HG03354 (cell line): ENCODE measurements around the gene GSTT2B.
"Not testable (repeated sequence)": the region's sequence is repeated elsewhere in the genome, so short reads cannot be mapped to it uniquely, and the experiment has no call there.

Experiments
- ATAC-seq: cut with Tn5 transposase; IDR thresholded peaks from one replicate; pipeline ENCODE4 v1.9.1; 2021; ENCODE audit warnings: mild to moderate bottlenecking; ENCODE audit not compliant: unreplicated experiment, poor library complexity, severe bottlenecking

Gene GSTT2B, protein sequence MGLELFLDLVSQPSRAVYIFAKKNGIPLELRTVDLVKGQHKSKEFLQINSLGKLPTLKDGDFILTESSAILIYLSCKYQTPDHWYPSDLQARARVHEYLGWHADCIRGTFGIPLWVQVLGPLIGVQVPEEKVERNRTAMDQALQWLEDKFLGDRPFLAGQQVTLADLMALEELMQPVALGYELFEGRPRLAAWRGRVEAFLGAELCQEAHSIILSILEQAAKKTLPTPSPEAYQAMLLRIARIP

GRCh38 chr22:23961084-23961771, at the start of gene GSTT2B:
Gene GSTT2B (minus strand): TSS chr22:23961195. CDS start chr22:23961131, 64 bp downstream.
- not testable (repeated sequence) for ATAC-seq

DNA sequence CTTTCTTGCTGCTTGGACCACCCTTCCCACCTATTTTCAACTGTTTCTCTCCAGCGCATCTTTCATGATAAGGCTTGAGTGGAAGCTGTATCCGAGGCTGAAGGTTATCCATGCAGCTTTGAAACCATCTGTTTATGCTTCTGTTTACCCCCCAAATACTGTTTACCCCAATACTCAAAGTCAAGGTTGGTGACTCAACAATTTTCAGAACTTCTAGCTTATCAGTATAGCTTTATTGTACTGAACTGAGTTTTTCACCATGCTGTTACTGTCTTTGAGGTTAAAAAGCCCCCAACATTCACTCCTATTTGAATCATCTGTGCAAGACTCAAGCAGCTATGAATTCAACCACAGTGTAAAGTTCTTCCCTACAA, 49.0 kb upstream of the GSTT2B start:
- ATAC-seq, result no peak

DNA sequence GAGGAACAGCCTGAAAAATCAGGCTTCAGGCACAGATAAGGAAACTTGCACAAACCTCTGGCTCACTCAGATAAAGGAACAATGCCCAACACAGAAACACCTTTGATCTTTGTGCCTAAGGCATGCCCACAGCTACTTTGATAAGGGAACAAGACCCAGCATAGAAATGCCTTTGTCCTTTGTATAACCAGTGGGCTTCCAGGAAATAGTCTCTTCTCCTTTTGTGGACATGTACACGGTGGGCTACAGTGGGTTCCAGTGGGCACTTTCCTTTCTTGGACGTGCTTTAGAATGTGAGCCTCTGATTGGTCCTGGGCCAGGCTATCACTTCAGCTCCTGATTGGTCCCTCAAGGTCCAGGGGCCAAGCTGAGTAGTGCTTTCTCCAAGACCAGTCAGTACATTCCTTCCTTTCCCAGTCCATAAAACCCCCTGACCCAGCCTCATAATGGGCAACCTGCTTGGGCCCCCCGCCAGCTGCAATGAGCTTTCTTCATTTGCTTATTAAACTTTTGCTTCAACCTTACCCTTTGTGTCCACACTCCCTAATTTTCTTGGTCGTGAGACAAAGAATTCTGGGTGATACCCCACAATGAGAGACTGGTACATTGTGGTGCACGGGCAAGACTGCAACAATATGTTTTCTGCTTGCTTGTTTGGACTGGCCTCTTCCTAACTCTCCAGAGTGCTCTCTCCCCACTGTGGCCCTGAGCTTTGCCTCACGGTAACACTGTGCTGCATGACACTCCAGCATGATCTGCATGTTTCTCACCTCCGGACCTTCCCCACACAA, 48.4 kb upstream of the GSTT2B start:
- ATAC-seq, result no peak

GRCh38 chr22:24008381-24009226, 47.6 kb upstream of the GSTT2B start:
- no peak for ATAC-seq

GRCh38 chr22:24008022-24008283, 47.0 kb upstream of the GSTT2B start:
- no peak for ATAC-seq

GRCh38 chr22:24007253-24008021, 46.4 kb upstream of the GSTT2B start:
- no peak for ATAC-seq

DNA sequence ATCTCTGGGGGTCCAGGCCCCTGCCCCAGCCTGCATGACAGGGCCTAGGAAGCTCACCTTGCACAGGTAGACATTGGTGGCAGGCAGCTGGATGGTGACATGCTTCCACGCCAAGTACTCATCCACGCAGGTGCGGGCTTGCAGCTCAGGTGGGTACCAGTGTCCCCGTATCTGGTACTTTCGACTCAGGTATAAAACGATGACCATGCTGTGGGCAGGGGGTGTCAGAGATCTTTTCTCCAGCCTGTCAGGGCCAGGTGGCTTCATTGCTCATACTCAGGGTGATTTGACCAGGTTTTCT, 45.9 kb upstream of the GSTT2B start:
- ATAC-seq, result no peak

DNA sequence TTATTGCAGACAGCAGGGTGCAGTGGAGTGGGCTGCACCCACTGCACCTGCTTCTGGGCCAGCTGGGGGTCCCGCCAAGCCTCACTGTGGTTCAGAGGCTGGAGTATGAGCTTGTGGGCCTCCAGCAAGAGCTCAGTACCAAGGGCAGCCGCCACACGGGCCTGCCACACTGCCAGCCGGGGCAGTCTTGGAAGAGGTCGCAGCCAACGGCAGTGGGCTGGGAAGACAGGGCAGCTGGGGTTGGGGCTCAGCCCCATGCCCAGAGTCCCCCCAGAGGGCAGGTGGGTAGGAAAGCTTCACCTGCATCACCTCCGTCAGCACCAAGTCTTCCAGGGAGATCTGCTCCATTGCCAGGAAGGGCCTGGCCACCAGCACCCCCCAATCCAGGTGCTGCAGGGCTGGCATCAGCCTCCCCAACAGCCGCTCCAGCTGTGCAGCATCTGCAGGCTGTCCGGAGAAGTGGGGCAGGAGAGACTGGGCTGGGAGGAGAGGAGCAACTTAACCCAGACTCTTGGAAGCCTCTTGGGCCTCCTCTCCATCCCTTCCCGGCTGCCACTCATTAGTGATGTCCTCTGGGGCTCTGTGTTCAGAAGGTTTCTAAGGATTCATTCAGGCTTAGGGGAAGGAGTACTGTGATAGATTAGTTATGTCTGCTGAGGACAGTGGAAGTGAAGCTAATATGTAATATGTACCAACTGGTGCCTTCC, 45.4 kb upstream of the GSTT2B start:
- ATAC-seq, result no peak

- ATAC-seq, result no peak
These were observed 44.2 kb upstream of the GSTT2B start, which contains the start of gene GSTT4 for GRCh38 chr22:24005201-24005600. Gene GSTT4 (minus strand): TSS chr22:24005453. CDS start chr22:24005356, 97 bp downstream.

DNA sequence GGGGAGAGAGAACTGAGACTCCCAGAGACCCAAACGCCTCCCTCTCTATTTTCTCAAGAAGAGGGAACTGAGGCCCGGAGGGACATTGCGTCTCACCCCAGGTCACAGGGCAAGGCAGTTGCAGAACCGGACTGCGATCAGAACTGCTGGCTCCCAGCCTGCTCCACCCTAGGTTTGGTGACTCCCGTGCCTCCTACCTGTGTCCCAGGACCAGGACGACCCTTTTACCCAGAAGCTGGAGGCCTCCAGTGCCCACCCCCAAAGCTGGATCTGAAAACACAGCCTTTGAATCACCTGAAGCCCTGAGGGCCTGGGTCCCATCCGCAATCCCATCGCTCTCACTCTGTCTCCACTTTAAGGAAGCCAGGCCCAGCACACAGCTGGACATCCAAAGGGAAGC, 42.9 kb upstream of the GSTT2B start:
- no peak for ATAC-seq

DNA sequence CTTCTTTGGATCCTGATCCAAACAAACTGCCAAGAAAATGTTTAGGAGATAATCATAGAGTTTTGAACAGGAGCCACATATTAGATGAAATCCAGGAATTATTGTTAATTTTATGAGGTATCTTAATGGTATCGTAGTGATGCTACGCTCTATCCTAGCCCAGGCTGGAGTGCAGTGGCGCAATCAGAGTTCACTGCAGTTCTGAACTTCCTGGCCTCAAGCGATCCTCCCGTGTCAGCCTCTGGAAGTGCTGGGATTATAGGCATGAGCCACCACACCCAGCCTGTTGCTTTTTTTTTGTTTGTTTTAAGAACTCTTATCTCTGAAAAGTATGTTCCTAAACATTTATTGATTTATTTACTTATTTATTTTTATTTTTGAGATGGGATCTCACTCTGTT, 41.9 kb upstream of the GSTT2B start:
- no peak for ATAC-seq

DNA sequence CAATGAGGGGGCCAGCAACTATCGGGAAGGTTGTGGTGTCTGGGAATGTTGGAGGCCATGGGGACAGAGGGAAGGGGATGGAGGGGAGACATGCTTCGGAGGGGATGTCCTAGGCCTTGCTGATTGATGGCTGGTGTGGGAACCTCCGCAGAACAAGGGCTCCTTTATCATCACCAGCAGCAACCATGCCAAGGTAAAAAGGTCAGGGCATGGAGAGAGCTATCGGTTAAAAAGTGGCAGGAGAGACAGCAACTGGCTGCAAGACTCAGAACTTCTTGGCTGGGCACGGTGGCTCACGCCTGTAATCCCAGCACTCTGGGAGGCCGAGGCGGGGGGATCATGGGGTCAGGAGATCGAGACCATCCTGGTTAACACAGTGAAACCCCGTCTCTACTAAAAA, 41.3 kb upstream of the GSTT2B start:
- ATAC-seq, result no peak

GRCh38 chr22:24001314-24001713, 40.3 kb upstream of the GSTT2B start:
- no peak for ATAC-seq

GRCh38 chr22:23999779-24000178, 38.8 kb upstream of the GSTT2B start:
- ATAC-seq, result not testable (repeated sequence)

DNA sequence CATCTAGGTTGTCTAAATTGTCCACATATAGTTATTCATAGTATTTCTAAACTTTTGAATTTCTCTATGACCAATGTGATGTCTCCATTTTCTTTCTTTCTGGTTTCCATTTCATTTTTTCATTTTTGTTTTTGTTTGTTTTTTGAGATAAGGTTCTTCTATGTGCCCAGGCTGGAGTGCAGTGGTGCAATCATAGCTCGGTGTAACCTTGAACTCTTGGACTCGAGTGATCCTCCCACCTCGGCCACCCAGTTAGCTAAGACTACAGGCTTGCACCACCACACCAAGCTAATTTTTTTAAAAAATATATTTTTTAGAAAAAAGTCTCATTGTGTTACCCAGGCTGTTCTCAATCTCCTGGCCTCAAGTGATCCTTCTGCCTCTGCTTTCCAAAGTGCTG, 36.1 kb upstream of the GSTT2B start:
- no peak for ATAC-seq

GRCh38 chr22:23993581-23994177, 32.7 kb upstream of the GSTT2B start:
- not testable (repeated sequence) for ATAC-seq

- not testable (repeated sequence) for ATAC-seq
These were observed 32.1 kb upstream of the GSTT2B start for GRCh38 chr22:23993080-23993479.

- not testable (repeated sequence) for ATAC-seq
These were observed 28.7 kb upstream of the GSTT2B start for GRCh38 chr22:23989583-23990244.
